Choroid plexus epithelial cell (primary cell): Measurements from ENCODE around the gene BUD13.

ENCODE experiments used
- DNase-seq: peaks from one replicate; pipeline ENCODE4 v3.0.0-alpha.2; 2010; ENCODE audit warnings: low read depth
- H3K4me3 ChIP-seq: 2 replicates; pipeline ENCODE4 v1.5.1; 2011; ENCODE audit warnings: low read depth, mild to moderate bottlenecking, control low read depth, low read length, moderate library complexity
- CTCF ChIP-seq: conservative IDR thresholded peaks from 2 replicates; pipeline ENCODE4 v1.5.1; 2011; ENCODE audit warnings: low read depth, mild to moderate bottlenecking, control low read depth, inconsistent platforms, low read length, moderate library complexity

The BUD13 gene

GRCh38 chr11:116750070-116750718 lies 22.6 kb downstream of the BUD13 start:
- TF ChIP-seq CTCF, result no peak
- H3K4me3 ChIP-seq, result no peak overlapping the region
- no peak for DNase-seq

- H3K4me3 ChIP-seq, result no peak overlapping the region
- DNase-seq, result peak; percentile 55
- TF ChIP-seq CTCF, result no peak
These were observed 30.7 kb downstream of the BUD13 start for GRCh38 chr11:116742104-116742503.

- no peak overlapping the region for H3K4me3 ChIP-seq
- DNase-seq, result peak; percentile 8
- TF ChIP-seq CTCF, result no peak
These were observed 32.0 kb downstream of the BUD13 start for GRCh38 chr11:116740741-116741140.

- no peak overlapping the region for H3K4me3 ChIP-seq
- no peak for TF ChIP-seq CTCF
- DNase-seq, result no peak
These were observed 33.8 kb downstream of the BUD13 start for GRCh38 chr11:116738975-116739374.

- no peak for TF ChIP-seq CTCF
- DNase-seq, result no peak
- H3K4me3 ChIP-seq, result no peak overlapping the region
These were observed 36.0 kb downstream of the BUD13 start for GRCh38 chr11:116736763-116737162.

GRCh38 chr11:116733969-116734508 lies 38.7 kb downstream of the BUD13 start:
- TF ChIP-seq CTCF, result no peak
- no peak for DNase-seq
- H3K4me3 ChIP-seq, result no peak overlapping the region
